Retina (tissue), 1 donor: ENCODE measurements around the gene LDLRAD4.

Source experiments
- DNase-seq: peaks from one replicate; pipeline ENCODE4 v3.0.0-alpha.2; 2016

Gene LDLRAD4

DNA sequence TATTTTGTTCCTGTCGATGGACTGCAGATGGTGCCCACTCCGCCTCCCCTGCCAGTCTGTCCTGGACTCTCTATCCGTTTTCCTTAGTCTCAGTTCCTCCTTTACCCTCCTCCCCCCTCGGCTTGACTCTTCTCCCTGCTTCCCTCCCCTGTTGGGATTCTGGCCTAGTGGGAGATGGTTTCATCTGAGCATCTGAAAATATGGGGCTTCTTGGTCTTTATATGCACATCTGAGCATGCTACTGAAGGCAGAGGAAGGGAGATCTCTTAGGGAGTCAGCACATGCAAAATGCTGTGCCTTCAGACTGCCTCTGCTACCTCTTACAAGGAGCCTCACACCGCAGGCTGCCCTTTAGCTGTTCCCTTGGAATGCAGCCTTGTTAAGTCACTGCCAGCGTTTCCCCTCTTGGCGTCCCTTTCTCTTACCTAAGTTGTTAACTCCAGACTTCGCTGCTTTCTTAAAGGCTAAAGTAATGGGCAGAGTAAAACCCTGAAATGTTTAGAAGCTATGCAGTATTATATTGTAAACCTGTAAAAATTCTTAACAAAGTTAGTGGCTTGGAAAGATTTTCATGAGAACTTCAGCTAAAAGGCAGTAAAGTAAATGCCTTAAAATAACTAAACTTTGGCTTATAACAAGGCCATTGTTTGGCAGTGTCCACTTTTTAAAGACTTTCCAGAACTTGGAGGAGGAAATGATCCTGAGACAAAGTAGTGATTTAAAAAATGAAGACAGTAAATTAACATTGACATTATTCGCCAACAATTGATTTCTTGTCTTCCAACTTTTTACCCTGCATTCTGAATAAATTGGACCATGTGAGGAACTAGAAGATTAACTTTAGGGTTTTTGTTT is 49.8 kb downstream of the LDLRAD4 start:
- no peak for DNase-seq

DNA sequence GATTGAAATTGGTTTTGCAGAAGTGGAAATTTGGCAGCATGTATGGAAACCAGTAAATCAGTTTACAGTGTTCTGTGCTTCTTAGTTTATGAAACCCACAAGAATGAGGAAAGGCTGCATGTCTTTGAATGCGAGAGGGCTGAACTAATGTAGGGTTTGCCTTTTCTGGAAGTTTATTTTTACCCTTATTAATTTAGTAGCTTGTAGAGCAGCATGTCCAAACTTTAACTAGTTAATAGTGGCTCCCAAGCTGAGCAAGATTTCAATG is 50.4 kb downstream of the LDLRAD4 start:
- DNase-seq = no peak

DNA sequence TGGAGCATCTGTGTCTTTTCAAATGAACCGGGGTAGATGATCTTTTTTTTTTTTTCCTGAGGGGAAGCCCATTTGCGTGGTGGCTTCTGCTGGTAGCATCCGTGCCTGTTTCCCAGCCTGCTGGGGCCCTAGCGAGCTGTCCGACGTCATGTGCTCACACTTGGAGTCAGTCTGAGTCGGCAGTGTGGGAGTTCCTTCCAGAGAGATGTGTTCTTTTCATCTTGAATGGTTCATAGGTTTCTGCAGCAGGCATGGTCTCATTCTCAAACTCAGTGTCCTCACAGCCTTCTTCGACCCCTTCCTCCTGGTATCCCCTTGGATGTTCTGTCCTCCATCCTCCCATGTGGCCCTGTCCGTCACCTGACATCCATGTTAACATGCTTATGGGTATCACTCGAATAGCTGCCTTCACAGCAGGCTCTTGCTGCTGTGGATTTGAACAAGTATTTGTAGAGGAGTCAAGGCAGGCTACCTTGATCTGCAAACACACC is 51.0 kb downstream of the LDLRAD4 start:
- no peak for DNase-seq

GRCh38 chr18:13270279-13270855 is 51.8 kb downstream of the LDLRAD4 start:
- no peak for DNase-seq

GRCh38 chr18:13271302-13271911 is 52.8 kb downstream of the LDLRAD4 start:
- no peak for DNase-seq

DNA sequence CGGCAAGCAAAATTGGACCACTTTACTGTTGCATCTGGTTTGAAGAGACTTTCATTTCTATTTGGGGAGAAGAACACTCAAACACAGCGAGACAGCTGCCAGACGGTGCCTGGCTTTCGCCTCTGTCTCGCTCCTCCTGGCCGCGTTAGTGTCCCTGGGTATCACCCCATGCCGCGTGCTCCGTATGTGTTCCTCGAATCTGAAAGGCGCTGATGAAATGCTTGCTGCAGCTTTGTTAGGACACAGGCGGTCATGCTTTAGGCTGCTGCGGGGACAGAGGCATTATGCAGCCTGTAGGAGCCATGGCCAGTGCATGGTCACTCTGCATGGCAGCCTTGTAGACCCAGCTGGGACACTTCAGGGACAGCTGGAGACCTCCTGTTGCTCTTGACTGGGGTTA is 53.9 kb downstream of the LDLRAD4 start:
- DNase-seq = no peak

GRCh38 chr18:13273800-13274199 is 55.2 kb downstream of the LDLRAD4 start:
- DNase-seq = no peak

DNA sequence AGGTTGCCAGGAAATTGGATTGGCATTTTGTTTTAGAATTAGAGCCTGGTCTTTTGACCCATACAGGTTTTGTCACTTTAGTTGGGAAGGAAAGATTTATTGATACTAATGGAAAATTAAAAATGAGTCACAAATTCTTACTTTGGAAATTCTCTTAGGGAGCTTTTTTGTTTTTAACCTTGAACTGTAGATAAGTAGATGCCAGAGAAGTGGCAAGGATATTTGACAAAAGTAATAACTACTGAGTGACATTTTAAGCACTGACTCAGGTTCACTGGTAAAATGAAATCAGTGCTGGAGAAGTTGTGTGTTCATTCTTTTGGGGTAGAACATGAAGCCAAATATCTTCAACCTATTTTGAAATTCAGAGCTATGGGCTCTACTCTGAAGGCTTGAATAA is 56.5 kb downstream of the LDLRAD4 start:
- DNase-seq = no peak

- DNase-seq = no peak
Measured at GRCh38 chr18:13276530-13277520, 58.3 kb downstream of the LDLRAD4 start.

GRCh38 chr18:13278062-13278630 is 59.6 kb downstream of the LDLRAD4 start:
- DNase-seq = no peak

GRCh38 chr18:13279181-13280069 is 60.9 kb downstream of the LDLRAD4 start:
- no peak for DNase-seq

- no peak for DNase-seq
Measured at GRCh38 chr18:13280070-13280795, 61.7 kb downstream of the LDLRAD4 start.

DNA sequence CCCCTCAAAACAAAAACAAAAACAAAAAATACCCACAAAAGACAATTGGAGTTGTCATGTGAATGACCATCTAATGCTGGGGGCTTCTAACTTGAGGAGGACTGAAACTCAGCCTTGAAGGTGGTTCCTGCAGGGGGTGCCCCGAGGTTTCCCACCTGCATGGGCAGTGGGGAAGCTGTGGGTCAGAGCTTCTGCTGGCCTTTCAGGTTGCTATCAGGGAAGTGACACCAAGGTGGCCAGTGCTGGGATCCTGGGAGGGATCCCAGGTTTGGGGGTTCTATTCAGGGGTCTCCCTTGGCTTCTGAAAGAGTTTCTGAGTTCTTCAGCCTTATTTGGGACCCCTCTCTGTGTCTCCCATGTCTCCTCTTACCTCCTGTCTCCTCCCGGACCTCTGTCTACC is 62.8 kb downstream of the LDLRAD4 start:
- no peak for DNase-seq

DNA sequence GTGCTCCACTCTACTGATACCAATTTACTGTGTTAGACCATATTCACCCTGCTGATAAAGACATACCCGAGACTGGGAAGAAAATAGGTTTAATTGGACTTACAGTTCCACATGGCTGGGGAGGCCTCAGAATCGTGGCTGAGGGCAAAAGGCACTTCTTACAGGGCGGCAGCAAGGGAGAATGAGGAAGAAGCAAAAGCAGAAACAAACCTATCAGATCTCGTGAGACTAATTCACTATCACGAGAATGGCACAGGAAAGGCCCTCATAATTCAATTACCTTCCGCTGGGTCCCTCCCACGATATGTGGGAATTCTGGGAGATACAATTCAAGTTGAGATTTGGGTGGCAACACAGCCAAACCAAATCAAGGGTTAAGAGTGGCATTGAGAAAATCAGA is 65.2 kb downstream of the LDLRAD4 start:
- DNase-seq = no peak

DNA sequence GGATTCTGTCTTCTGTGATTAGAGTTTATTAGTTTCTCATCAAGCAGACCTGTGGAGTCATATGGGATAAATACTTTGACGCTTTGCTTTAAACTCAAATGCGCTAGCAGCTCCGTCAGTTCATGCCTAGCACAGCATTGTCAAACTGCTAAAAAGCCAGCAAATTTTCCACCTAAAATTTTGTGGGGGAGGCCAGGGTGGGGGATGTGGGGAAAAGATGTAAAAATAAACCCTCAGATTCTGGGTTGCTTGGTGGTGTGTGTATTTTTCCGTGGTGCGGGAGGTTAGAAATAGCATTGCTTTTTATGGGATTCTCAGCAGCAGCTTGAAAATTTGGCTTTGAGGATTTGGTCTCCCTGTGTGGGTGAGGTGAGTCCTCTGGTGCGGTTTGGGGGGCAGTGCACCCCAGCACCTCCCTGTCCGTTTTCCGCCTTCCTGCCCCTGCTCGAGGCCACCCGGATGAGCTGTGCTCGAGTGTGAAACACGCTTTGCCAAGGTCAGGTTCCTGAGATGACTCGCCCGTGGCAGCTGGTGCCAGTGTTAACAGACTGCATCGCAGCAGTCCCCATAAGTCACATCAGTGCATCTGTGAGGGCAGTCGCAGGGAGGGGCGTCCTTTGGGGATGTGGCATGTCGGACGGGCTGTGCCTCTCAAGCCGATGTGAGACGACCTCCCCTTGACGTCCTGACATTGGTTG is 65.9 kb downstream of the LDLRAD4 start:
- DNase-seq = no peak

- DNase-seq = no peak
Measured at GRCh38 chr18:13285874-13286273, 67.3 kb downstream of the LDLRAD4 start.

DNA sequence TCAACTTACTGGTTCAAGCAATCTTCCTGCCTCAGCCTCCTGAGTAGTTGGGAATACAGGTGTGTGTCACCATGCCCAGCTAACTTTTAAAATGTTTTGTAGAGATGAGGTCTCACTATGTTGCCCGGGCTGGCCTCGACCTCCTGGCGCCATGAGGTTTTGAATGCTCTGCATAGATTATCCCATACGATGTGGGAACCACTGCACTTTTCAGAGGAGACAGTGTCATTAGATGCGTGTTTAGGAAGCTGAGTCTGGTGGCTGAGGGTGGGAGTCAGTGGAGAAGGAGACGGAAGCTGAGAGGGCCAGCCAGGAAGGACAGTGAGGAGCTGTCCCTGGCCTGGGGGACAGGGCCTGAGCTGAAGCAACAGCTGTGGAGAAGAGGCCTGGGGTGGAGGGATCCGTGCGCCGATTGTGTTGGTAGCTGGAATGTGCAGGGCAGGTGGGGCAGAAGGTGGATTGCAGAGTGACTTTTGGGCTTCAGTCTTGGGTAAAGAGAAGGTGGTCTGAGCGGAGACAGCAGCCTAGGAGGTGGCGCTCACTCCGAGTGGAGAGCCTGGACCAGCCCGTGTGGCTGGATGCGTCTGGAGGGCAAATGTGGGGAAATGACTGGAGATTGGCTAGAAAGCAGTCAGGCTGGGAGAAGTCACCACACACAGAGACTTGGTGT is 68.0 kb downstream of the LDLRAD4 start:
- no peak for DNase-seq

- no peak for DNase-seq
Measured at GRCh38 chr18:13287372-13287771, 68.8 kb downstream of the LDLRAD4 start.

DNA sequence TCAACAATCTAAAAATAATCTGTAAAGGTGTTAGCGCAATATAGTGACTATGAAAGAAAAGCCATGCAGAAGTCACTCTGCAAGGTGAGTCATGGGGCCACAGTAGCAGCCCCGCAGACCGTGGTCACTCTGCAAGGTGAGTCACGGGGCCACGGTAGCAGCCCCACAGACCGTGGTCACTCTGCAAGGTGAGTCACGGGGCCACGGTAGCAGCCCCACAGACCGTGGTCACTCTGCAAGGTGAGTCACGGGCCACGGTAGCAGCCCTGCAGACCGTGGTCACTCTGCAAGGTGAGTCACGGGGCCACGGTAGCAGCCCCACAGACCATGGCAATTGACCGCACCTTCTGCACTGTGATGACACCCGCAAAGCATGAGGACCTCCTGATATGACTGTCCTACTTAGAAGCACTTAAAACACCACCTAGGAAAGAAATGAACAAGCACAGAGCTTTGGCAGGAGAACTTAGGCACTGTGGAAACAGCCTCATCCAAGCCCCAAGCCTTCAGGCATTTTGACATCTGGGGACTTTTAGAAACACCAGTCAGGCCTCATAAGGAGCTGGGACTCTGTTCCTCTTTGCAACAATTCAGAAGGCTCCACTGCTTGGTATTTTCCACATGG is 70.1 kb downstream of the LDLRAD4 start:
- no peak for DNase-seq
